K562 (cell line): ENCODE data around the gene NRM. TPM values are rescaled to one million over a fixed set of nuclear protein-coding genes. Genes with fewer than 3 reads are reported as not detected.

ENCODE experiments used
- BRCA1 ChIP-seq, 2 experiments: fragments of 450-650 bp in 1 of 2; sonication (generic) in 1 of 2; formaldehyde crosslinking in 1 of 2; IDR thresholded peaks; 2 replicates each; pipeline versions ENCODE4 v1.5.0 to v1.6.1; 2017 to 2020; ENCODE audit warnings: mild to moderate bottlenecking in 1 of 2, missing genetic modification reagents in 1 of 2
- CBX2 ChIP-seq: fragments of 200-600 bp; sonication (generic); IDR thresholded peaks from one replicate; pipeline ENCODE4 v1.6.1; 2012; ENCODE audit warnings: mild to moderate bottlenecking, low read length, inconsistent platforms; ENCODE audit not compliant: insufficient read depth, poor library complexity, severe bottlenecking
- CCAR2 ChIP-seq: fragments of 200-400 bp; formaldehyde crosslinking; IDR thresholded peaks from 2 replicates; pipeline ENCODE4 v1.6.1; 2017; ENCODE audit warnings: mild to moderate bottlenecking, low read depth, low read length
- ESRRB ChIP-seq: fragments of 250-450 bp; sonication (Bioruptor Pico); IDR thresholded peaks from 2 replicates; pipeline ENCODE4 v1.5.0; 2020; ENCODE audit warnings: mild to moderate bottlenecking, moderate library complexity, borderline replicate concordance
- ETV1 ChIP-seq: fragments of 450-650 bp; conservative IDR thresholded peaks from 2 replicates; pipeline ENCODE4 v1.6.1; 2016; ENCODE audit warnings: missing genetic modification characterization, control low read depth, low read depth, missing compliant biosample characterization
- FOSL1 ChIP-seq: fragments of 200-800 bp; sonication (Bioruptor generic); conservative IDR thresholded peaks from 2 replicates; pipeline ENCODE4 v1.6.1; 2016; ENCODE audit warnings: missing genetic modification characterization, missing compliant biosample characterization
- FOXM1 ChIP-seq, 2 experiments: fragments of 450-650 bp in 1 of 2; sonication (generic) in 1 of 2; formaldehyde crosslinking in 1 of 2; IDR thresholded peaks; 2 replicates each; pipeline versions ENCODE4 v1.6.1 to v1.9.0; 2017 to 2022; ENCODE audit warnings: low read depth in 2 of 2, mild to moderate bottlenecking in 2 of 2, missing genetic modification reagents in 1 of 2, moderate library complexity in 1 of 2
- MBD2 ChIP-seq: sonication (generic); IDR thresholded peaks from 2 replicates; pipeline ENCODE4 v1.6.1; 2016; ENCODE audit warnings: low read depth, borderline replicate concordance
- PATZ1 ChIP-seq: fragments of 250-450 bp; sonication (Bioruptor Pico); IDR thresholded peaks from 2 replicates; pipeline ENCODE4 v1.5.0; 2020; ENCODE audit warnings: mild to moderate bottlenecking, borderline replicate concordance
- THAP12 ChIP-seq: fragments of 250-450 bp; sonication (Bioruptor Pico); IDR thresholded peaks from 2 replicates; pipeline ENCODE4 v1.9.0; 2021; ENCODE audit warnings: mild to moderate bottlenecking, inconsistent platforms
- ZBTB49 ChIP-seq: sonication (generic); formaldehyde crosslinking; IDR thresholded peaks from 2 replicates; pipeline ENCODE4 v1.8.0; 2022; ENCODE audit warnings: missing genetic modification reagents, mild to moderate bottlenecking, borderline replicate concordance
- ZNF436 ChIP-seq: fragments of 250-450, 450-650 bp; sonication (Bioruptor Pico); formaldehyde crosslinking; IDR thresholded peaks from 2 replicates; pipeline ENCODE4 v1.7.0; 2020; ENCODE audit warnings: mild to moderate bottlenecking
- ZNF740 ChIP-seq, 3 experiments: fragments of 200-800 bp in 1 of 3; sonication (Bioruptor generic) in 1 of 3; sonication (generic) in 1 of 3; formaldehyde crosslinking in 1 of 3; IDR thresholded peaks; 2 replicates each; pipeline versions ENCODE4 v1.6.1 to v1.8.0; 2016 to 2022; ENCODE audit warnings: mild to moderate bottlenecking in 2 of 3, missing compliant biosample characterization in 2 of 3, missing genetic modification characterization in 2 of 3, missing genetic modification reagents in 1 of 3
- polyA plus RNA-seq, 8 experiments: library from polyadenylated mRNA; depleted of rRNA in 4 of 8; stranded (reverse) in 5 of 8; unstranded in 3 of 8; fragments of >200 nt; fragmentation: Nextera tagmentation in 2 of 8; fragmentation: Illumina TruSeq in 1 of 8; extraction: Ambion mirVana in 2 of 8; extraction: Trizol in 1 of 8; gene quantifications; 2 replicates each; pipeline versions ENCODE4 v1.2.1 to v1.2.3, GENCODE V29; 2011 to 2014; ENCODE audit warnings: inconsistent platforms in 1 of 8, missing spikeins in 1 of 8
- total RNA-seq, 7 experiments: library from RNA; depleted of rRNA in 6 of 7; stranded (reverse); fragments of >200 nt in 6 of 7; fragmentation: Illumina TruSeq in 2 of 7; extraction: Trizol in 2 of 7; gene quantifications; 2 replicates each; pipeline versions ENCODE4 v1.2.1 to v1.2.3, GENCODE V29; 2011 to 2021; ENCODE audit warnings: low replicate concordance in 1 of 7

The NRM gene
- total and polyA plus RNA-seq, 9 of the 15 experiments (the other 6 are each of a cell fraction or from before 2014, with no cell fraction given), result 9.7 to 58.2 (median 18.1) TPM

GRCh38 chr6:30685157-30686008, 5.4 kb downstream of the NRM start (continued):
- no peak for TF ChIP-seq BRCA1 (IDR thresholded peaks at IDR 0.05)
- TF ChIP-seq BRCA1 (CRISPR knock-in tag; IDR thresholded peaks at IDR 0.05), result no peak
- no peak for TF ChIP-seq CBX2
- TF ChIP-seq CCAR2, result no peak; the same call in 1 of the 2 replicates
- TF ChIP-seq FOSL1 (tag), result no peak
- no peak for TF ChIP-seq ZBTB49
- TF ChIP-seq MBD2, result 0 out of 2 replicates have a peak, but pooled peaks have one; percentile 6
- no peak for TF ChIP-seq FOXM1 (IDR thresholded peaks at IDR 0.05; ENCODE audit: low read depth)
- TF ChIP-seq FOXM1 (CRISPR knock-in tag; IDR thresholded peaks at IDR 0.05; ENCODE audit: low read depth), result 0 out of 2 replicates have a peak, but pooled peaks have one; percentile 48
- peak; percentile 19; the same call in 1 of the 2 replicates for TF ChIP-seq ESRRB (CRISPR knock-in tag)
- peak; percentile 85 for TF ChIP-seq ZNF436 (CRISPR knock-in tag)
- no peak for TF ChIP-seq ETV1 (tag)
- TF ChIP-seq THAP12 (CRISPR knock-in tag), result no peak
- no peak for TF ChIP-seq PATZ1 (CRISPR knock-in tag)
- TF ChIP-seq ZNF740 (CRISPR knock-in tag; IDR thresholded peaks at IDR 0.05), result no peak
- 0 out of 4 replicates have a peak, but pooled peaks of 1 of the 2 experiments have one; percentile 15 for TF ChIP-seq ZNF740 (tag; IDR thresholded peaks at IDR 0.05)
